Measurements from ENCODE around the gene FBXO34. TPM values are rescaled to one million over a fixed set of nuclear protein-coding genes. Genes with fewer than 3 reads are reported as not detected.

Gene FBXO34
- total and polyA plus RNA-seq, 10 of the 15 experiments (the other 5 are each of a cell fraction or from before 2014, with no cell fraction given) = 5.6 to 22.8 (median 17.6) TPM

DNA sequence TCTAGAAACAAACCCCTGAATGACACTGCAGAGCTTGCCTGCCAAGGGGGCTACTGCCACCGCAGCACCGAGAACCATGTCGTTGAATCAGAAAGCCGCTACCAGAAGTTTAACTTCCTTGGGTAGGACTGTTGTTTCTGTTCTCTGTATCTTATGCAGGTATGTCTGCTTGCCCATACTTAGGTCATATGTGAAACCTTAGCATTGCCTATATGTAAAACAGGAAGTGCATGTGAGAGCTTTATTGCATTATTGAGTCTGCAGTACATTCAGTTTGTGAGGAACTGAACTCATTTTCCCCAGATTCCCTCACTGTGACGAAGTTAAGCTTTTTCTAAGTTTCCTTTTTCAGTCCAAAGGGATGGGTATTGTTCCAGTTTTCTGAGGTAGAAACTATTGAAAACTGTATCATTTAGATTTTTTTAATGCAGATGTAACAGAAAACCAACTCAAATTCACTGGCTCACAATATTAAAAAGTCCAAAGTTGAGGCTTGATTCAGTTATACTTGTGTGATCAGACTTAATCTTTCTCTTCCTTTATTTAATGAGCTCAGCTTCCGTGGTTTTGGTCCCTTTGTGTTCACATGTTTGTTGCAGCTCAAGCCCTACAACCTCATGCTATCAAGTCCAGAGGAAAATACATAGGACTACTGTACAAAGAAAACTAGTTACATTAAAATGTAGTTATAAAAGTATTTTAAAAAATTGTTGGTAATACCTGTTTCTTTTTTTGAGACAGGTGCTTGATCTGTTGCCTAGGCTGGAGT lies 6.9 kb downstream of the FBXO34 start (continued):
- TF ChIP-seq STAT1 (conservative IDR thresholded peaks at IDR 0.05) = no peak
- no peak for TF ChIP-seq SREBF1 (IDR thresholded peaks at IDR 0.05; ENCODE audit: low read length)
- TF ChIP-seq CBFB (IDR thresholded peaks at IDR 0.05; ENCODE audit: low read depth) = no peak
- TF ChIP-seq SRF (IDR thresholded peaks at IDR 0.05; ENCODE audit: low read depth in 2 of 2, low read length in 2 of 2) = 0 out of 4 replicates have a peak, but pooled peaks of 1 of the 2 experiments have one; percentile 37
- no peak for TF ChIP-seq ZNF622 (IDR thresholded peaks at IDR 0.05)
- no peak for TF ChIP-seq HDGF (IDR thresholded peaks at IDR 0.05)
- TF ChIP-seq KDM1A (IDR thresholded peaks at IDR 0.05; ENCODE audit: borderline replicate concordance) = no peak
- 0 out of 2 replicates have a peak, but pooled peaks have one; percentile 13 for TF ChIP-seq JUNB (IDR thresholded peaks at IDR 0.05)
- TF ChIP-seq SUZ12 (IDR thresholded peaks at IDR 0.05; ENCODE audit: unreplicated experiment) = no peak
- no peak for TF ChIP-seq MYB (IDR thresholded peaks at IDR 0.05; ENCODE audit: borderline replicate concordance, low read depth, low read length)
- TF ChIP-seq BACH1 (IDR thresholded peaks at IDR 0.05; ENCODE audit: borderline replicate concordance) = no peak
- no peak for TF ChIP-seq ZNF24 (IDR thresholded peaks at IDR 0.05)
- TF ChIP-seq RUNX3 (IDR thresholded peaks at IDR 0.05; ENCODE audit: low read length) = peak; percentile 48; the same call in 1 of the 2 replicates
- TF ChIP-seq EGR1 (IDR thresholded peaks at IDR 0.05; ENCODE audit: borderline replicate concordance in 1 of 2, low read depth in 2 of 2, low read length in 2 of 2) = no peak
- TF ChIP-seq ZSCAN29 (IDR thresholded peaks at IDR 0.05) = no peak
- no peak for TF ChIP-seq PBX3 (IDR thresholded peaks at IDR 0.05; ENCODE audit: insufficient replicate concordance, low read depth, low read length)
- TF ChIP-seq CREB1 (IDR thresholded peaks at IDR 0.05; ENCODE audit: low read depth) = peak; percentile 81
- peak in 1 of 2 experiments; percentile 37; a peak in 1 of 4 replicates for TF ChIP-seq IKZF2 (IDR thresholded peaks at IDR 0.05)
- TF ChIP-seq EZH2 (IDR thresholded peaks at IDR 0.05; ENCODE audit: borderline replicate concordance, control insufficient read depth, low read depth, low read length) = no peak
- no peak for TF ChIP-seq POLR2A (IDR thresholded peaks at IDR 0.05; ENCODE audit: low read depth, low read length)
- TF ChIP-seq, protein P1, sequence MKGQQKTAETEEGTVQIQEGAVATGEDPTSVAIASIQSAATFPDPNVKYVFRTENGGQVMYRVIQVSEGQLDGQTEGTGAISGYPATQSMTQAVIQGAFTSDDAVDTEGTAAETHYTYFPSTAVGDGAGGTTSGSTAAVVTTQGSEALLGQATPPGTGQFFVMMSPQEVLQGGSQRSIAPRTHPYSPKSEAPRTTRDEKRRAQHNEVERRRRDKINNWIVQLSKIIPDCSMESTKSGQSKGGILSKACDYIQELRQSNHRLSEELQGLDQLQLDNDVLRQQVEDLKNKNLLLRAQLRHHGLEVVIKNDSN (IDR thresholded peaks at IDR 0.05; ENCODE audit: borderline replicate concordance, extremely low read length, insufficient read depth, low read depth, low read length) = no peak
- TF ChIP-seq NR2F1 (conservative IDR thresholded peaks at IDR 0.05) = no peak
- TF ChIP-seq, protein P2, sequence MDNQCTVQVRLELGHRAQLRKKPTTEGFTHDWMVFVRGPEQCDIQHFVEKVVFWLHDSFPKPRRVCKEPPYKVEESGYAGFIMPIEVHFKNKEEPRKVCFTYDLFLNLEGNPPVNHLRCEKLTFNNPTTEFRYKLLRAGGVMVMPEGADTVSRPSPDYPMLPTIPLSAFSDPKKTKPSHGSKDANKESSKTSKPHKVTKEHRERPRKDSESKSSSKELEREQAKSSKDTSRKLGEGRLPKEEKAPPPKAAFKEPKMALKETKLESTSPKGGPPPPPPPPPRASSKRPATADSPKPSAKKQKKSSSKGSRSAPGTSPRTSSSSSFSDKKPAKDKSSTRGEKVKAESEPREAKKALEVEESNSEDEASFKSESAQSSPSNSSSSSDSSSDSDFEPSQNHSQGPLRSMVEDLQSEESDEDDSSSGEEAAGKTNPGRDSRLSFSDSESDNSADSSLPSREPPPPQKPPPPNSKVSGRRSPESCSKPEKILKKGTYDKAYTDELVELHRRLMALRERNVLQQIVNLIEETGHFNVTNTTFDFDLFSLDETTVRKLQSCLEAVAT (IDR thresholded peaks at IDR 0.05) = 0 out of 2 replicates have a peak, but pooled peaks have one; percentile 32
- TF ChIP-seq, protein P3, sequence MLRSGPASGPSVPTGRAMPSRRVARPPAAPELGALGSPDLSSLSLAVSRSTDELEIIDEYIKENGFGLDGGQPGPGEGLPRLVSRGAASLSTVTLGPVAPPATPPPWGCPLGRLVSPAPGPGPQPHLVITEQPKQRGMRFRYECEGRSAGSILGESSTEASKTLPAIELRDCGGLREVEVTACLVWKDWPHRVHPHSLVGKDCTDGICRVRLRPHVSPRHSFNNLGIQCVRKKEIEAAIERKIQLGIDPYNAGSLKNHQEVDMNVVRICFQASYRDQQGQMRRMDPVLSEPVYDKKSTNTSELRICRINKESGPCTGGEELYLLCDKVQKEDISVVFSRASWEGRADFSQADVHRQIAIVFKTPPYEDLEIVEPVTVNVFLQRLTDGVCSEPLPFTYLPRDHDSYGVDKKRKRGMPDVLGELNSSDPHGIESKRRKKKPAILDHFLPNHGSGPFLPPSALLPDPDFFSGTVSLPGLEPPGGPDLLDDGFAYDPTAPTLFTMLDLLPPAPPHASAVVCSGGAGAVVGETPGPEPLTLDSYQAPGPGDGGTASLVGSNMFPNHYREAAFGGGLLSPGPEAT (IDR thresholded peaks at IDR 0.05; ENCODE audit: low read depth) = no peak; the same call in 1 of the 2 replicates
- no peak for TF ChIP-seq IRF4 (IDR thresholded peaks at IDR 0.05; ENCODE audit: low read depth, low read length)
- no peak for TF ChIP-seq RFX5 (IDR thresholded peaks at IDR 0.05; ENCODE audit: low read depth, low read length)

All from GM12878 (cell line).